ENCODE results near the gene AFAP1.

DNA sequence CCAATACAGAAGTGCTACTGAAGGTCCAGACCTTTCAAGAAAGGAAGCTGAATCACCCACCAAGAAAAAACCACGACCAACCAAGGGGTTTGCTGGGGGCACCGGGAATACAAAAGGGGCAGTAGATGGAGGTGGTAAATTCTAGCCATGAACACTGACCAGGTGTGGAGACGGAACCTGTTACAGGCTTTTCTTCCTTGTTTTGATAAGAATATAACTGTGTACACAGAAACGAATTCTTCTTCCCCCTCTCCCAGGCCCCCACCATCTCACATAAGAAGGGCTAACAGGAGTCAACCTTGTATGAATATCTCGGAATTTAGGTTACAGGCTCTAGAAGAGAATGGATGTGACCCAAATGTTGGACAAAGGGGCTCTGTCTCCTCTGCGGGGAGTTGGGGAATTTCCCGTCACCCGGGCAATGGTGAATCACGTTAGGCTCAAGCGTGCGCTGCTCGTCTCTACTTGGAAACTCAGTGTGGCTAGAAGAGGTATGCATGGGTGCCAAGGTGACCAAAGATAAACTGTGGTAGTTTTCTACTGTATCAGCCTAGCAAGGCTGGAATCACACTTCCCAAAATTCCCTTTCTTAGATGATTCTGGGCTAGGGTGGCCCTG, 87.0 kb downstream of the AFAP1 start:
- no peak for TF ChIP-seq POLR2A (IDR thresholded peaks at IDR 0.05)
- TF ChIP-seq CTCF (IDR thresholded peaks at IDR 0.05), result no peak
